ENCODE data around the gene FGR. TPM values are rescaled to one million over a fixed set of nuclear protein-coding genes. Genes with fewer than 3 reads are reported as not detected.

Gene FGR
- total RNA-seq, 1 donor from 2014 or later, result 2.6 TPM

DNA sequence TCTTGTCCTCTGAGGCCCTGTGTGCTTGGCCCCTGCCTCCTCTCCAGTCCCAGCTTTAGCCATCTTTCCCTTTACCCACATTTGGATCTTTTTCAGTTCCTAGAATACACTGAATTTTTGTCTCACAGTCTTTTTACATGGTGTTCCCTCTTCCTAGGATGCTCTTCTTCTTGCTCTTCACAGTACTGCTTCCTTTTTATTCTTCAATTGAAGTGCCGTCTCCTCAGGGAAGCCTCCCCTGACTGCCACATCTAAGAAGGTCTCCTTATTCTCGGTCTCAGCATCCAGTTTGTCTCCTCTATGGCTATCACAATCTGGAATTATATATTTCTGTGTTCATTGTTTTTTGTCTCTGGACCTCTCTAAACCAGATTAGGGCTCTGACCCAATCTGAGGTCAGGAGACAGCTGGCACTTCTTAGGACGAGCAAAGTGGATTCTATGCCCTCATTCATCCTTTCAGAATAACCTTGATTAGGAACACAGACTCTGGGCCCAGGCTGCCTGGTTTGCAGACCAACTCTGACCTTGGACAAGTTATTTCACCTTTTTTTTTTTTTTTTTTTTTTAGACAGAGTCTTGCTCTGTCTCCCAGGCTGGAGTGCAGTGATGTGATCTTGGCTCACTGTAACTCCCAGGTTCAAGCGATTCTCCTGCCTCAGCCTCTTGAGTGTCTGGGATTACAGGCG, 3.2 kb upstream of the FGR start:
- Histone ChIP-seq H3K9ac (ENCODE audit: low read depth in 1 of 3, low read length in 3 of 3) (no peak overlapping the region), H3K27me3 (ENCODE audit: control insufficient read depth in 3 of 3, insufficient read depth in 3 of 3, low read length in 3 of 3) (peaks cover 10 to 16% (median 14%) of the 10 kb centered on the region in 3 donors), H3K27ac (ENCODE audit: low read depth, low read length) (no peak overlapping the region), H3K36me3 (ENCODE audit: control insufficient read depth in 3 of 3, insufficient read depth in 3 of 3, low read length in 3 of 3) (no peaks in the 10 kb centered on the region), H3K4me3 (ENCODE audit: low read length in 3 of 3) (no peak overlapping the region), H3K9me3 (ENCODE audit: control insufficient read depth in 3 of 3, low read length in 3 of 3) (no peaks in the 10 kb centered on the region), H3K4me1 (ENCODE audit: control insufficient read depth in 3 of 3, insufficient read depth in 3 of 3, low read length in 3 of 3) (peaks cover 5 to 14% (median 8%) of the 10 kb centered on the region in 3 donors)

DNA sequence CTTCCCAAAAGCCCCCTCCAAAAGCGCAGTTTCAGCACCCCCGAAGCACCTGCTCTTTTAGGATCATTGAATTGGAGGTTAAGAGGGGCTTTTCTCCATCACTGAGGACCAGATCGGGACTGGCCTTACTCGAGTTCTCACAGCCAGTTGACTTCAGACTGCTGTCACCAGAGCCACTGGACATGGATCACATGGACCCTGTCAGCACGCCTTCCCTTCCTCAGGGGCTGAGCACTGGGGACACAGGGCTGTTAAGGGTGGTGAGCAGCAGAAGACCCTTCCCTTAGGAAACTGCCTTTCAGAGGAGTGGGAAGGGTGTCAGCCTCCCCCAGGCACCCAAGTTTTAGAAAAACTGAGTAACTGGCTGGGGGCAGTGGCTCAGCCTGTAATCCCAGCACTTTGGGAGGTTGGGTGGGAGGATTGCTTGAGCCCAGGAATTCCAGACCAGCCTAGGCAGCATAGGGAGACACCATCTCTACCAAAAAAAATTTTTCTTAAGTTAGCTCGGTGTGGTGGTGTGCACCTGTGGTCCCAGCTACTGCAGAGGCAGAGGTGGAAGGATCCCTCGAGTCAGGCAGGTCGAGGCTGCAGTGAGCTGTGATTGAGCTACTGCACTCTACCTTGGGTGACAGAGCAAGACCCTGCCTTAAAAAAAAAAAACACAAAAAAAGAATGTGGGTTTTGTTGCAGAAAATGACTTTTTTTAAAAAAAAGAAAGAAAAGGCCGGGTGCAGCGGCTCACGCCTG, 584 bp upstream of the FGR start:
- Histone ChIP-seq H3K4me1 (ENCODE audit: control insufficient read depth in 3 of 3, insufficient read depth in 3 of 3, low read length in 3 of 3) (peaks cover 20 to 35% (median 25%) of the 10 kb centered on the region in 3 donors), H3K27ac (ENCODE audit: low read depth, low read length) (peak overlapping the region; percentile 73), H3K4me3 (ENCODE audit: low read length in 3 of 3) (no peak overlapping the region)

DNA sequence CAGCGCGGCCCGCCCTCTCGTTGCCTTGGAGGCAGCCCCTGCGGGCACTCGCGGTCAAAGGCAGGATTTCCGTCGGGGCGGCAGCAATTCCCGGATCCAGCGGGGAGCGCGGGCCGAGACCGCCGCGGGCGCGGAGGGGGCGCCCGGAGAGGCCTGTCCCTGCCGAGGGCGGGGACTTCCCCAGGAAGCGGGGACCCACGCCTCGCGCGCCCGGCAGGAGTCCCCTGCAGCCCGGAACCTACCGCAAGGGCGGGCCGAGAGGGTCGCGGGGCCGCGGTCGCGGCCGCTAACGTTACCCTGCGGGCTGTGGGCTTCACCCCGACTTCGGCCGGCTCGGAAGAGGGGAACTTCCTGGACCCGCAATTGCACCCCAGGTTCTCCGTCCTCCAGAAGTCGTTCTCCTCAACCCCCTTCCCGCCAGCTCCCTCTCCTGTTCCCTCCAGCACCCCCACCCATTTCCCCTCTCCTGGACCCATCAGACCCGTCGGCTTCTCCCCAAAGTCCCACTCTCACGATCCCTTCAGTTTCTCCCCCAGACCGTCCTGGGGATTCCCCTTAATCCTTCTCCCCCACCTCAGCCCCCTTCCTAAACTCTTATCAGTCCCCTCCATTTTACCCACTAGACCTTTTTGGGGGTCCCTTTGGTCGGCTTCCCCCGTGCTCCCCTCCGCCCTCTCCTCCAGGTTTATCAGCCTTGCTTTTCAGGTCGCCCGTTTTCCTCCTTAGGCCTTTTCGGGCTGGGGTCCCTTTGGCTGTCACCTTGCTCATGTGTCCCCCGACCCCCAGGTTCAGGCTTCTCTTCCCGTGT, 604 bp downstream of the FGR start:
- H3K27ac ChIP-seq (ENCODE audit: low read depth, low read length), result peak overlapping the region; percentile 73
- peaks cover 21 to 37% (median 30%) of the 10 kb centered on the region in 3 donors for H3K4me1 ChIP-seq (ENCODE audit: control insufficient read depth in 3 of 3, insufficient read depth in 3 of 3, low read length in 3 of 3)
- no peaks in the 10 kb centered on the region for H3K36me3 ChIP-seq (ENCODE audit: control insufficient read depth in 3 of 3, insufficient read depth in 3 of 3, low read length in 3 of 3)
- H3K9ac ChIP-seq (ENCODE audit: low read depth in 1 of 3, low read length in 3 of 3), result peak overlapping the region; percentile 59 to 72 (median 66)
- peaks cover 10 to 21% (median 14%) of the 10 kb centered on the region in 3 donors for H3K27me3 ChIP-seq (ENCODE audit: control insufficient read depth in 3 of 3, insufficient read depth in 3 of 3, low read length in 3 of 3)
- H3K4me3 ChIP-seq (ENCODE audit: low read length in 3 of 3), result peak overlapping the region; percentile 43 to 61 (median 57)
- H3K9me3 ChIP-seq (ENCODE audit: control insufficient read depth in 3 of 3, low read length in 3 of 3), result no peaks in the 10 kb centered on the region

More for the DNA sequence above, 584 bp upstream of the FGR start:
- Histone ChIP-seq H3K27me3 (ENCODE audit: control insufficient read depth in 3 of 3, insufficient read depth in 3 of 3, low read length in 3 of 3) (peaks cover 10 to 21% (median 14%) of the 10 kb centered on the region in 3 donors), H3K36me3 (ENCODE audit: control insufficient read depth in 3 of 3, insufficient read depth in 3 of 3, low read length in 3 of 3) (no peaks in the 10 kb centered on the region), H3K9me3 (ENCODE audit: control insufficient read depth in 3 of 3, low read length in 3 of 3) (no peaks in the 10 kb centered on the region), H3K9ac (ENCODE audit: low read depth in 1 of 3, low read length in 3 of 3) (peak overlapping the region in 1 of 3 donors; percentile 16)

DNA sequence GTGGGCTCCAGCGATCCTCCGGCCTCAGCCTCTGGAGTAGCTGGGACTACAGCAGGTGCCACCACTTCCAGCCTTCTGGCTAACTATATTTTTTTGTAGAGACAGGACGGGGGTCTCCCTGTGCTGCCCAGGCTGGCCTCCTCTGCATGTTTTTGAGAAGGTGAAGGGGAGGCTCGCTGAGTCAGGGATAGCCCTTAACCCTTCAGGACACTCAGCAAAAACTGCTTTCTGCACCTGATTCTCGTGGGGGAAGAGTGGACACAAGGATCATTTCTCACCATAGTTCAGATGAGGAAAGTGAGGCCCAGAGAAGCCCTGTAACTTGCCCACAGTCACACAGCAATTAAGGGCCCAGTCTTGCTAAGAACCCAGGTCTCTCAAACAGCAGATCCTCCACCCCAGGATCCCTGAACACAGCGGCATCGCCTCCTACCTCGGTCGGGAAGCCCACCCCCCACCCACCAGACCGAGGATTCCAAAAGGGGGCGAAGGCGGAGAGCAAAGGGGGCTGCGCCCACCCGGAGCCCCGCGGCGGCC, 1.3 kb downstream of the FGR start:
- H3K27ac ChIP-seq (ENCODE audit: low read depth, low read length), result peak overlapping the region; percentile 73

DNA sequence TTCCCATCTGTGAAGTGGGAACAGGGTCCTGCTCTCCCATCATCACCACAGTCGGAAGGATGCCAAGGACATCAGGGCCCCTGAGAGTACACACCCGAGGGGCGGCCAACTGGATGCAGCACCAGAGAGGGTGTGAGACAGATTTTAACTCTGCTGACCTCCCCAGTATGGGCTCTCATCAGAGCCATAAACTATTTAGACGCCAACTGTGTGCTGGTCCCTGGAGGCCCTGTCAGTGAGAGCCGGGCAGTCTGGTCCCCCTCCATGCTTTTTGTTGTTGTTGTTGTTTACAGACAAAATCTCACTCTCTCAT, 1.7 kb downstream of the FGR start:
- H3K27ac ChIP-seq (ENCODE audit: low read depth, low read length), result peak overlapping the region; percentile 36
- H3K4me1 ChIP-seq (ENCODE audit: control insufficient read depth in 3 of 3, insufficient read depth in 3 of 3, low read length in 3 of 3), result peaks cover 30 to 48% (median 38%) of the 10 kb centered on the region in 3 donors
- peaks cover 10 to 21% (median 14%) of the 10 kb centered on the region in 3 donors for H3K27me3 ChIP-seq (ENCODE audit: control insufficient read depth in 3 of 3, insufficient read depth in 3 of 3, low read length in 3 of 3)

More for the DNA sequence above, 1.3 kb downstream of the FGR start:
- H3K9ac ChIP-seq (ENCODE audit: low read depth in 1 of 3, low read length in 3 of 3), result peak overlapping the region; percentile 50 to 72 (median 66)
- peaks cover 27 to 44% (median 34%) of the 10 kb centered on the region in 3 donors for H3K4me1 ChIP-seq (ENCODE audit: control insufficient read depth in 3 of 3, insufficient read depth in 3 of 3, low read length in 3 of 3)
- H3K9me3 ChIP-seq (ENCODE audit: control insufficient read depth in 3 of 3, low read length in 3 of 3), result no peaks in the 10 kb centered on the region
- H3K27me3 ChIP-seq (ENCODE audit: control insufficient read depth in 3 of 3, insufficient read depth in 3 of 3, low read length in 3 of 3), result peaks cover 10 to 21% (median 14%) of the 10 kb centered on the region in 3 donors
- no peaks in the 10 kb centered on the region for H3K36me3 ChIP-seq (ENCODE audit: control insufficient read depth in 3 of 3, insufficient read depth in 3 of 3, low read length in 3 of 3)
- H3K4me3 ChIP-seq (ENCODE audit: low read length in 3 of 3), result peak overlapping the region in 1 of 3 donors; percentile 61

DNA sequence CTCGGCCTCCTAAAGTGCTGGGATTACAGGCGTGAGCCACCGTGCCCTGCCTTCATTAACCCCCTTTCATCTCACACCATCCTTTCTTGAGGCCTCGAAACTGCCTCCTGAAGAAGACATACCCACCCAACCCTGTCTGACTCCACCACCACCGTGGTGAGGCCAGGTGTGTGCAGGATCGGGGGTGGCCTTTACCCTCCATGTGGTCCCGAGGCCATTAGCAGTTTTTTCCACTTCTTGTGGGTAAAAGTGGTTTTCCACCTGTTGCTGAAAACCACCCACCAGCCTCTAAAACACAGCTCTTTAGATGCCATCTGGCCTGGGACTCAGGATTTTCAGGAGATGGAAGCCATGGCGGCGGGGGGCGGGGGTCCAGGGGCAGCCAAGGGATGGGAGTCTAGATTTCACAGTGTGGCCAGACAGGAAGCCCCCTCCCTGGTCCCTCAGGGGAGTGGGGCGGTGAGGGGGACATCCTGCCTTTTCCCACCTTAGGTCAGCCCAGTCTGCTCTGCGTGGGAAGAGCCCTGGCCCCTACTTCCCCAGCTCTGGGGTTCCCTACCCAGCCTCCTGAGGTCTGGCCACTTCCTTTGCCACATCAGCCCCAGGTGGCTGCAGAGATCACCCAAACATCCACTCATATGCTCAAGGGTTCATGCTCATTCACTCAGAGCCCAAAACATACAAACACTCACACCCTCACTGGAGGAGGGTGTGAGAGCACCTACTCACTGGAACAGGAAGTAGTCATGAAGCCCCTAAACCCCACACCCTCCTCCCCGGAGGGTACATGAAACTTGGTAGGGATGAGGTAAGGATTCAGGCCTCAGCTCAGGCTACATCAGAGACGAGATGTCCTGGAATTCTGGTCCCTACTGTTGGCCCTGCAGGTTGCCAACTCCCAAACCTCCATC, 2.3 kb downstream of the FGR start:
- peaks cover 10 to 21% (median 14%) of the 10 kb centered on the region in 3 donors for H3K27me3 ChIP-seq (ENCODE audit: control insufficient read depth in 3 of 3, insufficient read depth in 3 of 3, low read length in 3 of 3)

More for the DNA sequence above, 1.7 kb downstream of the FGR start:
- no peaks in the 10 kb centered on the region for H3K9me3 ChIP-seq (ENCODE audit: control insufficient read depth in 3 of 3, low read length in 3 of 3)
- no peak overlapping the region for H3K9ac ChIP-seq (ENCODE audit: low read depth in 1 of 3, low read length in 3 of 3)
- H3K36me3 ChIP-seq (ENCODE audit: control insufficient read depth in 3 of 3, insufficient read depth in 3 of 3, low read length in 3 of 3), result no peaks in the 10 kb centered on the region
- no peak overlapping the region for H3K4me3 ChIP-seq (ENCODE audit: low read length in 3 of 3)

DNA sequence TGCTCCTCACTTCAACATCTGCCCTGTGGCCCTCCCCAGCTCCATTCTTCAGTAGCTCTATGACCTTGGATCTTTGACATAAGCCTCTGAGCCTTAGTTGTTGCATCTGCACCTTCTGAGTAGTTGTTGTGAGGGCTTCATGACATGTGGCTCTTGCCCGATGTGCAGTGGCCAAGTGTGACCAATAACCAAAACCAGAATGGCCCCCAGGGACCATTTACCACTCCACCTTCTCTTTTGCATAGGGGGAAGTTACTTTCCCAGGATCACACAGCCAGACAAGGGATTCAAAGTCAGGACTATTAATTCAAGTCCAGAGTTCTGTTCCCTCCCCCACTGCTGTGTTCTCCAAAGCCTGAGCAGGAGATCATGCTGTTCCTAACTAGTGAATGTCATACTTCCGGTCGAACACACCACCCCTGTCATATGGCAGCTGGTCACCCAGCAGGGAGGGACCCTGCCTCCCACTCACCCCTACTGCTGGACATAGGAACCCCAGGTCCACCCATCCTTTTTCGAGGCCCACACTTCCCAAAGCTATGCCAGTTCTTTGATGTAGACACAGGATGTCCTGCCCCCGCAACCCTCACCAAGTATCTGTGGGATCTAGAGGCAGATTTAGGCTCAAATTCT, 4.0 kb downstream of the FGR start:
- H3K27me3 ChIP-seq (ENCODE audit: control insufficient read depth in 3 of 3, insufficient read depth in 3 of 3, low read length in 3 of 3), result peaks cover 10 to 21% (median 14%) of the 10 kb centered on the region in 3 donors
- no peak overlapping the region for H3K4me3 ChIP-seq (ENCODE audit: low read length in 3 of 3)
- H3K36me3 ChIP-seq (ENCODE audit: control insufficient read depth in 3 of 3, insufficient read depth in 3 of 3, low read length in 3 of 3), result no peaks in the 10 kb centered on the region
- no peaks in the 10 kb centered on the region for H3K9me3 ChIP-seq (ENCODE audit: control insufficient read depth in 3 of 3, low read length in 3 of 3)
- H3K4me1 ChIP-seq (ENCODE audit: control insufficient read depth in 3 of 3, insufficient read depth in 3 of 3, low read length in 3 of 3), result peaks cover 30 to 53% (median 38%) of the 10 kb centered on the region in 3 donors
- no peak overlapping the region for H3K9ac ChIP-seq (ENCODE audit: low read depth in 1 of 3, low read length in 3 of 3)
- H3K27ac ChIP-seq (ENCODE audit: low read depth, low read length), result peak overlapping the region; percentile 66

More for the DNA sequence above, 2.3 kb downstream of the FGR start:
- Histone ChIP-seq H3K27ac (ENCODE audit: low read depth, low read length) (peak overlapping the region; percentile 36), H3K9me3 (ENCODE audit: control insufficient read depth in 3 of 3, low read length in 3 of 3) (no peaks in the 10 kb centered on the region), H3K36me3 (ENCODE audit: control insufficient read depth in 3 of 3, insufficient read depth in 3 of 3, low read length in 3 of 3) (no peaks in the 10 kb centered on the region), H3K4me1 (ENCODE audit: control insufficient read depth in 3 of 3, insufficient read depth in 3 of 3, low read length in 3 of 3) (peaks cover 30 to 53% (median 38%) of the 10 kb centered on the region in 3 donors), H3K9ac (ENCODE audit: low read depth in 1 of 3, low read length in 3 of 3) (no peak overlapping the region), H3K4me3 (ENCODE audit: low read length in 3 of 3) (no peak overlapping the region)

DNA sequence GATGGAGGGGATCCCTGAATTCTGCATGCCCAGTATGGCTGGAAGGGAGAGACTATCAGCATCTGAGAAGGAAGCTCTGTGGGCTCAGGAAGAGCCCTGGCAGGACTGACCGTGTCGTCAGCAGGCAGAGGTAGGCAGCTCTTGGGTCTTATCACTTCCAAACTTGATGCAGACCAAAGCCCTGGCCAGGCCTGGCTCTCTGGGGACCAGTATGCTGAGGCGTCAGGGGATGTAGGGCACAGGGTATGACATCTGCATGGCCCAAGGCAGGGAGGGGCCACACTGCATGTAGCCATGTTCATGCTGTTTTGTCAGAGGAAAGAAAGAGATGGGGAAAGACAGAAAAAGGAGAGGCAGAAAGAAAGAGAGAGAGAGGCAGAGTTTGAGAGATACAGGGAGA, 6.3 kb downstream of the FGR start:
- Histone ChIP-seq H3K9me3 (ENCODE audit: control insufficient read depth in 3 of 3, low read length in 3 of 3) (no peaks in the 10 kb centered on the region), H3K4me1 (ENCODE audit: control insufficient read depth in 3 of 3, insufficient read depth in 3 of 3, low read length in 3 of 3) (peaks cover 34 to 47% (median 44%) of the 10 kb centered on the region in 3 donors)

More for the DNA sequence above, 6.3 kb downstream of the FGR start:
- H3K36me3 ChIP-seq (ENCODE audit: control insufficient read depth in 3 of 3, insufficient read depth in 3 of 3, low read length in 3 of 3), result no peaks in the 10 kb centered on the region
- H3K4me3 ChIP-seq (ENCODE audit: low read length in 3 of 3), result no peak overlapping the region
- peak overlapping the region; percentile 7 for H3K27ac ChIP-seq (ENCODE audit: low read depth, low read length)
- peaks cover 2 to 10% (median 2%) of the 10 kb centered on the region in 3 donors for H3K27me3 ChIP-seq (ENCODE audit: control insufficient read depth in 3 of 3, insufficient read depth in 3 of 3, low read length in 3 of 3)
- H3K9ac ChIP-seq (ENCODE audit: low read depth in 1 of 3, low read length in 3 of 3), result peak overlapping the region in 1 of 3 donors; percentile 45
